Effector CD8-positive, alpha-beta T cell (primary cell): ENCODE measurements around the gene IFT25.

Source experiments
- DNase-seq: peaks from one replicate; lab custom pipeline; 2025; lab: John Stamatoyannopoulos, UW

The IFT25 gene

GRCh38 chr1:53929246-53929960 is 16.1 kb downstream of the IFT25 start:
- DNase-seq = no peak

- no peak for DNase-seq
Measured at GRCh38 chr1:53927376-53927881, 18.1 kb downstream of the IFT25 start.

GRCh38 chr1:53919675-53920066 is 25.8 kb downstream of the IFT25 start:
- no peak for DNase-seq

GRCh38 chr1:53918343-53918742 is 27.2 kb downstream of the IFT25 start:
- no peak for DNase-seq

GRCh38 chr1:53913352-53914033 is 32.0 kb downstream of the IFT25 start:
- no peak for DNase-seq

GRCh38 chr1:53911442-53911841 is 34.1 kb downstream of the IFT25 start:
- DNase-seq = no peak

GRCh38 chr1:53909946-53910345 is 35.6 kb downstream of the IFT25 start:
- DNase-seq = no peak

GRCh38 chr1:53906121-53906520 is 39.4 kb downstream of the IFT25 start:
- no peak for DNase-seq

- no peak for DNase-seq
Measured at GRCh38 chr1:53905509-53905908, 40.0 kb downstream of the IFT25 start.

- DNase-seq = no peak
Measured at GRCh38 chr1:53902235-53903138, 43.0 kb downstream of the IFT25 start.

- no peak for DNase-seq
Measured at GRCh38 chr1:53899708-53900107, 45.8 kb downstream of the IFT25 start.

- no peak for DNase-seq
Measured at GRCh38 chr1:53899206-53899628, 46.3 kb downstream of the IFT25 start.

GRCh38 chr1:53896635-53897229 is 48.8 kb downstream of the IFT25 start:
- no peak for DNase-seq

GRCh38 chr1:53895421-53895820 is 50.1 kb downstream of the IFT25 start:
- no peak for DNase-seq

- no peak for DNase-seq
Measured at GRCh38 chr1:53894644-53895043, 50.9 kb downstream of the IFT25 start.

- no peak for DNase-seq
Measured at GRCh38 chr1:53893999-53894636, 51.4 kb downstream of the IFT25 start, which contains the start of gene DIO1. Gene DIO1 (plus strand): TSS chr1:53894187. CDS start chr1:53894211, 24 bp downstream.

- no peak for DNase-seq
Measured at GRCh38 chr1:53892911-53893310, 52.6 kb downstream of the IFT25 start.

- no peak for DNase-seq
Measured at GRCh38 chr1:53891678-53892077, 53.8 kb downstream of the IFT25 start.

- no peak for DNase-seq
Measured at GRCh38 chr1:53891018-53891417, 54.5 kb downstream of the IFT25 start.

- no peak for DNase-seq
Measured at GRCh38 chr1:53890522-53890941, 55.0 kb downstream of the IFT25 start.
